Neural cell (in vitro differentiated cells): ENCODE data around the gene IER5L. TPM values are rescaled to one million over a fixed set of nuclear protein-coding genes. Genes with fewer than 3 reads are reported as not detected.

ENCODE experiments used
- H2AFZ ChIP-seq: fragments of 200-600, 300-800 bp; sonication (generic), shearing (Covaris generic); 2 replicates; pipeline ENCODE4 v1.6.0; 2014; ENCODE audit warnings: low read depth, mild to moderate bottlenecking, antibody characterized with exemption, low read length, moderate library complexity
- H3F3A ChIP-seq: fragments of 200-600 bp; shearing (Covaris generic); 2 replicates; pipeline ENCODE4 v1.6.1; 2016; ENCODE audit warnings: mild to moderate bottlenecking, moderate library complexity, mixed read lengths, antibody characterized with exemption, low read length; ENCODE audit not compliant: insufficient read depth, poor library complexity, severe bottlenecking
- H3K27ac ChIP-seq: fragments of 200-600, 300-800 bp; sonication (generic), shearing (Covaris generic); 2 replicates; pipeline ENCODE4 v1.5.1; 2014; ENCODE audit warnings: mild to moderate bottlenecking, low read length, moderate library complexity
- H3K27me3 ChIP-seq: fragments of 300-800, 200-600 bp; sonication (generic), shearing (Covaris generic); 2 replicates; pipeline ENCODE4 v1.6.0; 2014; ENCODE audit warnings: mild to moderate bottlenecking, low read depth, low read length, moderate library complexity; ENCODE audit not compliant: insufficient read depth
- H3K36me3 ChIP-seq: fragments of 300-800, 200-600 bp; sonication (generic), shearing (Covaris generic); 2 replicates; pipeline ENCODE4 v1.5.1; 2014; ENCODE audit warnings: mild to moderate bottlenecking, antibody characterized with exemption, low read length, moderate library complexity; ENCODE audit not compliant: insufficient read depth
- H3K4me2 ChIP-seq: fragments of 300-800, 200-600 bp; sonication (generic), shearing (Covaris generic); 2 replicates; pipeline ENCODE4 v1.6.0; 2014; ENCODE audit warnings: mild to moderate bottlenecking, low read length
- H3K4me3 ChIP-seq: fragments of 300-800, 200-600 bp; sonication (generic), shearing (Covaris generic); 2 replicates; pipeline ENCODE4 v1.5.1; 2014; ENCODE audit warnings: mild to moderate bottlenecking, low read length, moderate library complexity
- H3K79me2 ChIP-seq: fragments of 200-600 bp; shearing (Covaris generic); replicated peaks from 2 replicates; pipeline ENCODE4 v1.6.0; 2014; ENCODE audit warnings: mild to moderate bottlenecking, low read length, moderate library complexity; ENCODE audit not compliant: insufficient read depth
- H3K9ac ChIP-seq: fragments of 300-800, 200-600 bp; sonication (generic), shearing (Covaris generic); 2 replicates; pipeline ENCODE4 v1.6.1; 2016; ENCODE audit warnings: mild to moderate bottlenecking, low read length, mixed read lengths
- H3K9me2 ChIP-seq: fragments of 200-600 bp; shearing (Covaris generic); 2 replicates; pipeline ENCODE4 v1.6.1; 2016; ENCODE audit warnings: mild to moderate bottlenecking, low read length, mixed read lengths; ENCODE audit not compliant: insufficient read depth
- H3K9me3 ChIP-seq: fragments of 200-600, 300-800 bp; sonication (generic), shearing (Covaris generic); 2 replicates; pipeline ENCODE4 v1.6.1; 2016; ENCODE audit warnings: mild to moderate bottlenecking, mixed run types, low read length, moderate library complexity, mixed read lengths
- H4K20me1 ChIP-seq: fragments of 200-600 bp; shearing (Covaris generic); 2 replicates; pipeline ENCODE4 v1.6.1; 2016; ENCODE audit warnings: mild to moderate bottlenecking, mixed run types; ENCODE audit not compliant: insufficient read depth
- EP300 ChIP-seq: fragments of 450-650 bp; conservative IDR thresholded peaks from 2 replicates; pipeline ENCODE4 v1.6.1; 2014; ENCODE audit warnings: antibody characterized with exemption, mild to moderate bottlenecking, moderate library complexity; ENCODE audit not compliant: poor library complexity, severe bottlenecking
- EZH2 ChIP-seq: fragments of 200-600, 300-800 bp; shearing (Covaris generic), sonication (generic); IDR thresholded peaks from 2 replicates; pipeline ENCODE4 v1.6.1; 2014; ENCODE audit warnings: antibody characterized with exemption, low read length, borderline replicate concordance, mild to moderate bottlenecking; ENCODE audit not compliant: insufficient read depth, poor library complexity, severe bottlenecking
- MXI1 ChIP-seq: fragments of 450-650 bp; conservative IDR thresholded peaks from 2 replicates; pipeline ENCODE4 v1.6.1; 2014; ENCODE audit warnings: antibody characterized with exemption, mild to moderate bottlenecking; ENCODE audit not compliant: poor library complexity, severe bottlenecking
- POLR2AphosphoS5 ChIP-seq: IDR thresholded peaks from 2 replicates; pipeline ENCODE4 v1.6.1; 2012
- RAD21 ChIP-seq: fragments of 450-650 bp; conservative IDR thresholded peaks from 2 replicates; pipeline ENCODE4 v1.6.1; 2014; ENCODE audit warnings: antibody characterized with exemption, mild to moderate bottlenecking, moderate library complexity
- SMC3 ChIP-seq: fragments of 450-650 bp; conservative IDR thresholded peaks from 2 replicates; pipeline ENCODE4 v1.6.1; 2014; ENCODE audit warnings: antibody characterized with exemption, mild to moderate bottlenecking, moderate library complexity; ENCODE audit not compliant: poor library complexity
- TAF1 ChIP-seq: IDR thresholded peaks from 2 replicates; pipeline ENCODE4 v1.6.1; 2012; ENCODE audit warnings: low read depth
- polyA plus RNA-seq: library from polyadenylated mRNA; depleted of rRNA; stranded (reverse); fragments of >200 nt; gene quantifications from 2 replicates; pipeline ENCODE4 v1.2.3, GENCODE V29; 2014
- TF ChIP-seq, protein P1 (sequence below): IDR thresholded peaks from 2 replicates; pipeline ENCODE4 v1.6.1; 2012; ENCODE audit warnings: borderline replicate concordance
- TF ChIP-seq, protein P2 (sequence below): fragments of 450-650 bp; IDR thresholded peaks from 2 replicates; pipeline ENCODE4 v1.5.1; 2014; ENCODE audit warnings: antibody characterized with exemption, mild to moderate bottlenecking, moderate library complexity; ENCODE audit not compliant: poor library complexity, severe bottlenecking

Gene IER5L
- polyA plus RNA-seq, 1 donor from 2014 or later, result 20.8 TPM

DNA sequence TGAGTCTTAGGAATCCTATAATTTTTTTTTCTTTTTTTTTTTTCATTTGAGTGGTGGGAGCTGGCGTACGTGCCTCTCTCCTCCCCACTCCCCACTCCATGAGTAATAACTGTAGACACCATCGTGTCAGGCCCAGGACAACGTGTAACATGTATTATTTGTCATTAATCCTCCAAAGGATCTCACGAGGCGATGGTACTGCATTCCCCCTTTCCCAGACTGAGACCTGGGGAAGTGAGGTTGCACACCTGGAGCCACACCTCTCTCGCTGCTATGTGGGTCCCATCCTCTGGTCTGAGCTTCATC is 6.1 kb upstream of the IER5L start:
- H2AFZ ChIP-seq, result no peak overlapping the region
- no peaks in the 10 kb centered on the region for H3K9me3 ChIP-seq
- H3K79me2 ChIP-seq, result no peaks in the 10 kb centered on the region
- no peaks in the 10 kb centered on the region for H3K27me3 ChIP-seq
- no peak for TF ChIP-seq TAF1
- no peak for TF ChIP-seq POLR2AphosphoS5
- no peak for TF ChIP-seq RAD21
- TF ChIP-seq, protein P1, sequence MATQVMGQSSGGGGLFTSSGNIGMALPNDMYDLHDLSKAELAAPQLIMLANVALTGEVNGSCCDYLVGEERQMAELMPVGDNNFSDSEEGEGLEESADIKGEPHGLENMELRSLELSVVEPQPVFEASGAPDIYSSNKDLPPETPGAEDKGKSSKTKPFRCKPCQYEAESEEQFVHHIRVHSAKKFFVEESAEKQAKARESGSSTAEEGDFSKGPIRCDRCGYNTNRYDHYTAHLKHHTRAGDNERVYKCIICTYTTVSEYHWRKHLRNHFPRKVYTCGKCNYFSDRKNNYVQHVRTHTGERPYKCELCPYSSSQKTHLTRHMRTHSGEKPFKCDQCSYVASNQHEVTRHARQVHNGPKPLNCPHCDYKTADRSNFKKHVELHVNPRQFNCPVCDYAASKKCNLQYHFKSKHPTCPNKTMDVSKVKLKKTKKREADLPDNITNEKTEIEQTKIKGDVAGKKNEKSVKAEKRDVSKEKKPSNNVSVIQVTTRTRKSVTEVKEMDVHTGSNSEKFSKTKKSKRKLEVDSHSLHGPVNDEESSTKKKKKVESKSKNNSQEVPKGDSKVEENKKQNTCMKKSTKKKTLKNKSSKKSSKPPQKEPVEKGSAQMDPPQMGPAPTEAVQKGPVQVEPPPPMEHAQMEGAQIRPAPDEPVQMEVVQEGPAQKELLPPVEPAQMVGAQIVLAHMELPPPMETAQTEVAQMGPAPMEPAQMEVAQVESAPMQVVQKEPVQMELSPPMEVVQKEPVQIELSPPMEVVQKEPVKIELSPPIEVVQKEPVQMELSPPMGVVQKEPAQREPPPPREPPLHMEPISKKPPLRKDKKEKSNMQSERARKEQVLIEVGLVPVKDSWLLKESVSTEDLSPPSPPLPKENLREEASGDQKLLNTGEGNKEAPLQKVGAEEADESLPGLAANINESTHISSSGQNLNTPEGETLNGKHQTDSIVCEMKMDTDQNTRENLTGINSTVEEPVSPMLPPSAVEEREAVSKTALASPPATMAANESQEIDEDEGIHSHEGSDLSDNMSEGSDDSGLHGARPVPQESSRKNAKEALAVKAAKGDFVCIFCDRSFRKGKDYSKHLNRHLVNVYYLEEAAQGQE, result no peak
- TF ChIP-seq MXI1, result no peak
- TF ChIP-seq, protein P2, sequence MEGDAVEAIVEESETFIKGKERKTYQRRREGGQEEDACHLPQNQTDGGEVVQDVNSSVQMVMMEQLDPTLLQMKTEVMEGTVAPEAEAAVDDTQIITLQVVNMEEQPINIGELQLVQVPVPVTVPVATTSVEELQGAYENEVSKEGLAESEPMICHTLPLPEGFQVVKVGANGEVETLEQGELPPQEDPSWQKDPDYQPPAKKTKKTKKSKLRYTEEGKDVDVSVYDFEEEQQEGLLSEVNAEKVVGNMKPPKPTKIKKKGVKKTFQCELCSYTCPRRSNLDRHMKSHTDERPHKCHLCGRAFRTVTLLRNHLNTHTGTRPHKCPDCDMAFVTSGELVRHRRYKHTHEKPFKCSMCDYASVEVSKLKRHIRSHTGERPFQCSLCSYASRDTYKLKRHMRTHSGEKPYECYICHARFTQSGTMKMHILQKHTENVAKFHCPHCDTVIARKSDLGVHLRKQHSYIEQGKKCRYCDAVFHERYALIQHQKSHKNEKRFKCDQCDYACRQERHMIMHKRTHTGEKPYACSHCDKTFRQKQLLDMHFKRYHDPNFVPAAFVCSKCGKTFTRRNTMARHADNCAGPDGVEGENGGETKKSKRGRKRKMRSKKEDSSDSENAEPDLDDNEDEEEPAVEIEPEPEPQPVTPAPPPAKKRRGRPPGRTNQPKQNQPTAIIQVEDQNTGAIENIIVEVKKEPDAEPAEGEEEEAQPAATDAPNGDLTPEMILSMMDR, result no peak
- TF ChIP-seq EZH2, result no peak
- no peak for TF ChIP-seq EP300
- no peak for TF ChIP-seq SMC3
- H3K4me3 ChIP-seq, result no peak overlapping the region
- no peak overlapping the region for H3K4me2 ChIP-seq
- no peaks in the 10 kb centered on the region for H3K9me2 ChIP-seq
- no peak overlapping the region for H3K27ac ChIP-seq
- H3F3A ChIP-seq, result no peaks in the 10 kb centered on the region
- no peak overlapping the region for H3K9ac ChIP-seq
- H3K36me3 ChIP-seq, result no peaks in the 10 kb centered on the region
- no peaks in the 10 kb centered on the region for H4K20me1 ChIP-seq

DNA sequence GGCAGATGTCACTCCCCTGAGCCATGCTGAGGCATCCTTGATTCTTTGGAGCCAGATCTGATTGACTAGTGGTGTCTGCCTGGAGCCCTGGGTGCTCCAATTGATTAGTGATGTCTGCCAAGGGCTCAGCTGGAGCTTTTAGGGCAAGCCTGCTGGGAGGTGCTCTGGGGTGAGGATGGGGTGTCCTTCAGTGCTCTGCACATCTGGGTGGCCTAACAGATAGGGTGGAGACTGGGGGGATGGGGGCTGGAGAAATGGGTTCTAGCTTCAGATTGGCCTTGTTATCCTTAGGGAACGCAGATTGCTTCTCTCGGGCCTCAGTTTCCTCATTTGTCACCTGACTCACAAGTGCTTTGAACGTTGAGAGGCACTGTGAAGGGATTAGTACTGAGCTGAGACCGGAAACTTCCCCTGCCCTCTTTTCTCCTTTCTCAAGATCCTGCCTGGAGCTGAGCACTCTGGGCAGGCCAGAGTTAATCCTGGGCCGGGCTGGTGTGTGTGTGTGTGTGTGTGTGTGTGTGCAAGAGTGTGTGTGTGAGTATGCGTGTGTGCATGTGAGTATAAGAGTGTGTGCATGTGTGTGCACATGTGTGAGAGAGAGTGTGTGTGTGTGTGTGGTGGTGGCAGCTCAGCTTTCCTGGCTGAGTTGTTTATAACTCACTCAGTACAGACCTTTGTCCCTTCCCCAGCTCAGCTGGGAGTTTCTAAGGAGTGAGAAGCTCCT is 5.6 kb upstream of the IER5L start:
- no peak overlapping the region for H3K4me2 ChIP-seq
- H3K36me3 ChIP-seq, result no peaks in the 10 kb centered on the region
- no peaks in the 10 kb centered on the region for H3K79me2 ChIP-seq

More for the DNA sequence above, 5.6 kb upstream of the IER5L start:
- no peaks in the 10 kb centered on the region for H3F3A ChIP-seq
- no peaks in the 10 kb centered on the region for H4K20me1 ChIP-seq
- TF ChIP-seq, protein P1, result no peak
- TF ChIP-seq POLR2AphosphoS5 (no peak), SMC3 (no peak), EZH2 (no peak), MXI1 (no peak), TAF1 (no peak), RAD21 (no peak)
- TF ChIP-seq, protein P2, result no peak
- no peak overlapping the region for H3K9ac ChIP-seq
- H3K27ac ChIP-seq, result no peak overlapping the region
- no peak overlapping the region for H3K4me3 ChIP-seq
- H3K9me3 ChIP-seq, result no peaks in the 10 kb centered on the region
- no peak overlapping the region for H2AFZ ChIP-seq
- H3K27me3 ChIP-seq, result no peaks in the 10 kb centered on the region
- no peaks in the 10 kb centered on the region for H3K9me2 ChIP-seq
